ENCODE results near the gene STK32B. TPM values are rescaled to one million over a fixed set of nuclear protein-coding genes. Genes with fewer than 3 reads are reported as not detected.

Gene STK32B
- total and polyA plus RNA-seq, 2 of the 8 experiments (the other 6 are each of a cell fraction or from before 2014, with no cell fraction given) = 2.3 to 2.5 TPM

DNA sequence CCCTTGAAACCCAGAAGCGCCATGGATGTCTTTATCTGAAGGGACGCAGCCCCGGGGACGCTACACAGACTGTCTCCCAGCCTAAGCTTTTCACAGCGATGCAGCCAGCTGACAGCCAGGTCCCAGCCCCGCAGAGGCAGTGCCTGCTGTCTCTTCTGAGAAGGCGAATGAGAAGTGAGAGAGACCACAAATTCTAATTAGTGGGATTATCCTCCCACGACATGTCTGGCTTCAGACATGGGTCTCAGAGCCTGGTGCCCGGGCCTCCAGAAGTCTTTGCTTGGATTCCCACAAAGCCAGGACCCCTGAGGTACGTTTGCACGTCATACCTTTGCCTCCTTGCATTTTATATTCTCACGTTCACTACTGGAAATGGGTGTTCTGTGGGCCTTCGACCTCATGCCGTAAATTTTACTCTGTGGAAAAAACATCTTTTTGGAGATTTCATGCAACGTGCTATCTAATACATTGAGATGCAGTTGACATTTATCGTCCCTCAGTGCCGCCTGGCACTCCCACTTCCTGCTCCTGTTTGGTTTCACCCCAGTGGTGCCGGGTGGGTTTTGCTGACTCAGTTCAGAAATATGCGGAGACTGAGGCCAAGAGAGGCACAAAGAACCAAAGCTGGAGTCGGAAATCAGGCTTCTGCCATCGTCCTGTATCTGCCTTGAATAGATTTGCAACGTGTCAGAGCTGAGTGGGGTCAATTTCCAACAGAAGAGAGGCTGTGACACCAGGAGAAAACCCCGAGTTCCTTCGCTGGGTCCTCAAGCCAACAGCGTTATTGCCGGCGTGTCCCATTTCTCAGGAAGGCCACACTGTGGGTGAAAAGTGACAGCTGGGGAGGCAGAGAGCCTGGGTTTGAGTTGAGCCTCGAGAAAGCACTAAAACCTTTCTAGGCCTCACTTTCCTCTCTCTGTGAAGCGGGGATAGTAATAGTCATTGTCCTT, 114.4 kb downstream of the STK32B start:
- no peak overlapping the region for H4K8ac ChIP-seq (ENCODE audit: extremely low read depth, insufficient read depth, low read length)
- no peaks in the 10 kb centered on the region; a peak in 1 of 7 replicates for H3K27me3 ChIP-seq (replicated peaks in 1 of 4; ENCODE audit: control insufficient read depth in 3 of 4, extremely low read depth in 1 of 4, insufficient read depth in 3 of 4, low read length in 3 of 4)
- H2BK20ac ChIP-seq (ENCODE audit: low read length) = 0 out of 2 replicates have a peak overlapping the region, but pooled peaks have one; percentile 21
- H3K79me1 ChIP-seq (ENCODE audit: low read depth, low read length) = no peaks in the 10 kb centered on the region
- no peak overlapping the region for H2BK120ac ChIP-seq (replicated peaks; ENCODE audit: low read depth, low read length)
- CTCF ChIA-PET (ENCODE audit: partially characterized antibody) = interaction anchor here (0.9 to 1.5 kb wide), 5 partner anchors 7 to 148 kb away, joined by 3 to 5 read pairs (median 3); no protein-coding TSS in a partner anchor
- H3K4ac ChIP-seq (replicated peaks; ENCODE audit: insufficient read length, low read depth, low read length) = no peak overlapping the region
- H3K36me3 ChIP-seq (ENCODE audit: control insufficient read depth in 2 of 4, insufficient read depth in 4 of 4, low read length in 3 of 4) = no peaks in the 10 kb centered on the region
- H2AFZ ChIP-seq (ENCODE audit: low read length) = no peak overlapping the region
- H3K18ac ChIP-seq (ENCODE audit: extremely low read depth, low read length) = no peak overlapping the region
- no peak overlapping the region for H2BK15ac ChIP-seq (ENCODE audit: low read length)
- no peak overlapping the region for H3K14ac ChIP-seq (ENCODE audit: insufficient read length)
- POLR2A ChIA-PET (ENCODE audit: partially characterized antibody) = no interaction called here
- no peaks in the 10 kb centered on the region for H4K20me1 ChIP-seq (replicated peaks in 1 of 2; ENCODE audit: control insufficient read depth in 1 of 2, insufficient read depth in 2 of 2, low read length in 2 of 2)
- no peak overlapping the region for H4K5ac ChIP-seq (ENCODE audit: insufficient read length, low read depth, low read length)
- 78% methylated on average over 29 of the region's 29 CpGs; no CpG with 5 or more reads in 1 of the 2 experiments for WGBS, 2 experiments (ENCODE audit: extremely low coverage in 1 of 2, insufficient coverage in 1 of 2, insufficient read length in 1 of 2, insufficient replicate concordance in 2 of 2, low coverage in 1 of 2, low lambda C conversion rate in 2 of 2, missing lambda C conversion rate in 1 of 2)
- no peaks in the 10 kb centered on the region for H3K79me2 ChIP-seq (ENCODE audit: control insufficient read depth in 1 of 2, insufficient read depth in 2 of 2, low read length in 2 of 2)
- no peak overlapping the region for H3K27ac ChIP-seq (ENCODE audit: low read depth, low read length)
- H3K9ac ChIP-seq (replicated peaks in 1 of 4; ENCODE audit: extremely low read depth in 1 of 4, low read depth in 3 of 4, low read length in 3 of 4) = no peak overlapping the region
- no peak overlapping the region for H2AK5ac ChIP-seq (ENCODE audit: low read depth, low read length)
- no peak overlapping the region for H3K4me2 ChIP-seq (ENCODE audit: insufficient read depth in 1 of 2, low read depth in 2 of 2, low read length in 2 of 2)
- no peak overlapping the region; the same call in 1 of the 2 replicates for H2BK12ac ChIP-seq (ENCODE audit: low read depth, low read length)
- H2BK5ac ChIP-seq (ENCODE audit: low read depth, low read length) = peak overlapping the region; percentile 41; the same call in 1 of the 2 replicates
- peaks cover 0 to 9% (median 6%) of the 10 kb centered on the region in 4 experiments for H3K4me1 ChIP-seq (replicated peaks in 1 of 4; ENCODE audit: control insufficient read depth in 3 of 4, insufficient read depth in 4 of 4, low read length in 3 of 4)
- H4K91ac ChIP-seq (replicated peaks; ENCODE audit: insufficient read length, low read length) = peak overlapping the region; percentile 3
- DNase-seq (ENCODE audit: low read depth in 1 of 2, low spot score in 2 of 2) (peak in 1 of 2 experiments; percentile 38), FAIRE-seq (no peak)
- no peak overlapping the region for H3K4me3 ChIP-seq (ENCODE audit: extremely low read depth in 1 of 4, insufficient read depth in 2 of 4, low read depth in 3 of 4, low read length in 4 of 4)
- H3K9me3 ChIP-seq (ENCODE audit: insufficient read depth in 2 of 2, low read depth in 1 of 2, low read length in 1 of 2) = peaks cover 0 to 2% of the 10 kb centered on the region in 2 experiments; a peak in 1 of 4 replicates
- no peak overlapping the region for H3K23ac ChIP-seq (ENCODE audit: insufficient read length)
- H3K56ac ChIP-seq (replicated peaks; ENCODE audit: insufficient read length, low read depth, low read length) = no peak overlapping the region
- H3K23me2 ChIP-seq (ENCODE audit: low read depth, low read length) = no peaks in the 10 kb centered on the region
- TF ChIP-seq, protein P1, sequence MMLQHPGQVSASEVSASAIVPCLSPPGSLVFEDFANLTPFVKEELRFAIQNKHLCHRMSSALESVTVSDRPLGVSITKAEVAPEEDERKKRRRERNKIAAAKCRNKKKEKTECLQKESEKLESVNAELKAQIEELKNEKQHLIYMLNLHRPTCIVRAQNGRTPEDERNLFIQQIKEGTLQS (IDR thresholded peaks at IDR 0.05; ENCODE audit: insufficient read depth, low read depth, low read length) = no peak
- TF ChIP-seq SP1 (IDR thresholded peaks at IDR 0.05; ENCODE audit: low read depth, low read length) (no peak), TAF7 (optimal IDR thresholded peaks at IDR 0.05; ENCODE audit: borderline replicate concordance, low read depth, low read length) (no peak), BRCA1 (IDR thresholded peaks at IDR 0.05; ENCODE audit: low read depth, low read length) (no peak), KDM5A (IDR thresholded peaks at IDR 0.05; ENCODE audit: low read length) (no peak), EP300 (IDR thresholded peaks at IDR 0.05; ENCODE audit: borderline replicate concordance in 1 of 2, low read depth in 2 of 2, low read length in 2 of 2) (no peak), CHD1 (IDR thresholded peaks at IDR 0.05; ENCODE audit: low read depth, low read length) (no peak), RAD21 (IDR thresholded peaks at IDR 0.05 in 1 of 2, conservative IDR thresholded peaks at IDR 0.05 in 1 of 2; ENCODE audit: low read depth in 2 of 2, low read length in 2 of 2) (no peak), SUZ12 (IDR thresholded peaks at IDR 0.05; ENCODE audit: low read length) (no peak), TBP (IDR thresholded peaks at IDR 0.05; ENCODE audit: low read depth, low read length) (no peak), CREB1 (IDR thresholded peaks at IDR 0.05) (no peak)

Measured in H1 (cell line).